B cell (primary cell): ENCODE results near the gene HOXB6. TPM values are rescaled to one million over a fixed set of nuclear protein-coding genes. Genes with fewer than 3 reads are reported as not detected.

Experiments
- ATAC-seq: fragments of 200-7000 bp; cut with Tn5 transposase; one replicate; pipeline ENCODE4 v1.10.0; 2021; ENCODE audit warnings: low read depth, mild to moderate bottlenecking, moderate number of reproducible peaks, moderate library complexity
- CTCF ChIA-PET: fragments of 350-600 bp; sonication (Branson Sonifier 250); formaldehyde crosslinking; loops from one replicate; lab custom pipeline; 2021; ENCODE audit warnings: antibody characterized with exemption, inconsistent platforms; lab: Charles Lee
- POLR2A ChIA-PET: fragments of 350-600 bp; sonication (Branson Sonifier 250); formaldehyde crosslinking; loops from one replicate; lab custom pipeline; 2021; ENCODE audit warnings: antibody characterized with exemption; lab: Charles Lee
- DNase-seq: peaks from one replicate; pipeline ENCODE4 v3.0.0; 2013
- H2AFZ ChIP-seq: 2 replicates; pipeline ENCODE4 v1.6.1; 2012; ENCODE audit warnings: mild to moderate bottlenecking, low read depth, low read length; ENCODE audit not compliant: insufficient read depth, poor library complexity, severe bottlenecking
- H3K27ac ChIP-seq, 2 donors: 1 replicate in 1 of 2; 2 replicates in 1 of 2; pipeline ENCODE4 v1.5.1; 2012 to 2013; ENCODE audit warnings: low read length in 2 of 2, mild to moderate bottlenecking in 2 of 2, moderate library complexity in 1 of 2
- H3K27me3 ChIP-seq, 4 experiments: fragments of 200-600 bp in 1 of 4; sonication (generic) in 1 of 4; replicated peaks in 1 of 4; 1 replicate in 2 of 4; 2 replicates in 2 of 4; pipeline versions ENCODE4 v1.6.1 to v1.7.0; 2013 to 2016; ENCODE audit warnings: low read length in 3 of 4, mild to moderate bottlenecking in 2 of 4, mixed read lengths in 1 of 4, moderate library complexity in 1 of 4; ENCODE audit not compliant: insufficient read depth in 4 of 4, control insufficient read depth in 3 of 4; ENCODE audit errors: control extremely low read depth in 1 of 4
- H3K36me3 ChIP-seq, 2 experiments: replicated peaks in 1 of 2; 1 replicate in 1 of 2; 2 replicates in 1 of 2; pipeline versions ENCODE4 v1.6.1 to v1.7.1; 2013; ENCODE audit warnings: low read length in 1 of 2; ENCODE audit not compliant: insufficient read depth in 2 of 2, control insufficient read depth in 1 of 2; ENCODE audit errors: control extremely low read depth in 1 of 2, extremely low read depth in 1 of 2
- H3K4me1 ChIP-seq, 2 donors: fragments of 200-600 bp in 1 of 2; sonication (generic) in 1 of 2; 1 replicate in 1 of 2; 2 replicates in 1 of 2; pipeline versions ENCODE4 v1.5.1 to v1.6.1; 2013 to 2017; ENCODE audit warnings: low read length in 2 of 2; ENCODE audit not compliant: control insufficient read depth in 2 of 2, insufficient read depth in 2 of 2
- H3K4me2 ChIP-seq: replicated peaks from 2 replicates; pipeline ENCODE3; 2012; ENCODE audit warnings: mild to moderate bottlenecking, low read depth, low read length; ENCODE audit not compliant: poor library complexity, severe bottlenecking
- H3K4me3 ChIP-seq, 5 experiments: fragments of 200-600 bp in 1 of 5; sonication (generic) in 1 of 5; 1 replicate in 3 of 5; 2 replicates in 2 of 5; pipeline versions ENCODE4 v1.5.1 to v1.7.0; 2011 to 2016; ENCODE audit warnings: low read length in 4 of 5, mild to moderate bottlenecking in 4 of 5, low read depth in 2 of 5, control low read depth in 1 of 5, moderate library complexity in 1 of 5; ENCODE audit not compliant: insufficient read depth in 1 of 5; ENCODE audit errors: control extremely low read depth in 1 of 5, extremely low read depth in 1 of 5
- H3K79me2 ChIP-seq: fragments of 200-600 bp; sonication (generic); one replicate; pipeline ENCODE4 v1.6.0; 2016; ENCODE audit warnings: low read length; ENCODE audit not compliant: control insufficient read depth, insufficient read depth
- H3K9ac ChIP-seq: fragments of 200-600 bp; sonication (generic); 2 replicates; pipeline ENCODE4 v1.6.1; 2017; ENCODE audit warnings: mild to moderate bottlenecking, low read length, moderate library complexity
- H3K9me3 ChIP-seq, 3 donors: one replicate each; pipeline versions ENCODE4 v1.6.1 to v1.7.1; 2013; ENCODE audit warnings: low read length in 2 of 3; ENCODE audit not compliant: control insufficient read depth in 2 of 3, insufficient read depth in 1 of 3; ENCODE audit errors: control extremely low read depth in 1 of 3
- H4K20me1 ChIP-seq: 2 replicates; pipeline ENCODE4 v1.6.0; 2012; ENCODE audit warnings: mild to moderate bottlenecking, low read length; ENCODE audit not compliant: insufficient read depth, control insufficient read depth, poor library complexity, severe bottlenecking
- H3K27ac Mint-ChIP-seq: one replicate; pipeline ENCODE4 v1.8.0; 2021; ENCODE audit warnings: mixed read lengths
- H3K27me3 Mint-ChIP-seq: one replicate; pipeline ENCODE4 v1.8.0; 2021; ENCODE audit warnings: mixed read lengths
- H3K4me1 Mint-ChIP-seq: one replicate; pipeline ENCODE4 v1.8.0; 2021; ENCODE audit warnings: mixed read lengths
- H3K4me3 Mint-ChIP-seq: one replicate; pipeline ENCODE4 v1.8.0; 2021; ENCODE audit warnings: mixed read lengths
- H3K9me3 Mint-ChIP-seq: one replicate; pipeline ENCODE4 v1.8.0; 2022; ENCODE audit warnings: mixed read lengths; ENCODE audit not compliant: insufficient read depth
- EZH2 ChIP-seq: IDR thresholded peaks from 2 replicates; pipeline ENCODE4 v1.6.1; 2012; ENCODE audit warnings: borderline replicate concordance, low read depth, mild to moderate bottlenecking, moderate library complexity, low read length; ENCODE audit not compliant: insufficient read depth, poor library complexity, severe bottlenecking
- WGBS: methylation state at CpG from one replicate; pipeline ENCODE4 v1.1.5; 2013; ENCODE audit warnings: missing lambda C conversion rate; ENCODE audit not compliant: insufficient coverage; 5-methylcytosine and 5-hydroxymethylcytosine counted together
- intact Hi-C: fragments of 100-400 bp; cut with micrococcal nuclease; formaldehyde crosslinking; loops from one replicate; pipeline ENCODE4 v1.10.0; 2022
- polyA plus RNA-seq: library from polyadenylated mRNA; depleted of rRNA; stranded (reverse); fragments of >200 nt; gene quantifications from 2 replicates; pipeline ENCODE4 v1.2.3, GENCODE V29; 2012
- total RNA-seq, 2 donors: library from RNA; stranded (reverse); fragments of 120-200 nt in 1 of 2; gene quantifications; 1 replicate in 1 of 2; 2 replicates in 1 of 2; pipeline versions ENCODE4 v1.2.3 to v1.2.4, GENCODE V29; 2013 to 2022
- TF ChIP-seq, protein P1 (sequence below): fragments of 200-600 bp; IDR thresholded peaks from one replicate; pipeline ENCODE4 v1.8.0; 2022; ENCODE audit warnings: antibody characterized with exemption, mild to moderate bottlenecking

The HOXB6 gene
- total and polyA plus RNA-seq, 2 donors (not counting 1 experiment from before 2014, with no cell fraction given): 0.10 TPM; not detected in 1

DNA sequence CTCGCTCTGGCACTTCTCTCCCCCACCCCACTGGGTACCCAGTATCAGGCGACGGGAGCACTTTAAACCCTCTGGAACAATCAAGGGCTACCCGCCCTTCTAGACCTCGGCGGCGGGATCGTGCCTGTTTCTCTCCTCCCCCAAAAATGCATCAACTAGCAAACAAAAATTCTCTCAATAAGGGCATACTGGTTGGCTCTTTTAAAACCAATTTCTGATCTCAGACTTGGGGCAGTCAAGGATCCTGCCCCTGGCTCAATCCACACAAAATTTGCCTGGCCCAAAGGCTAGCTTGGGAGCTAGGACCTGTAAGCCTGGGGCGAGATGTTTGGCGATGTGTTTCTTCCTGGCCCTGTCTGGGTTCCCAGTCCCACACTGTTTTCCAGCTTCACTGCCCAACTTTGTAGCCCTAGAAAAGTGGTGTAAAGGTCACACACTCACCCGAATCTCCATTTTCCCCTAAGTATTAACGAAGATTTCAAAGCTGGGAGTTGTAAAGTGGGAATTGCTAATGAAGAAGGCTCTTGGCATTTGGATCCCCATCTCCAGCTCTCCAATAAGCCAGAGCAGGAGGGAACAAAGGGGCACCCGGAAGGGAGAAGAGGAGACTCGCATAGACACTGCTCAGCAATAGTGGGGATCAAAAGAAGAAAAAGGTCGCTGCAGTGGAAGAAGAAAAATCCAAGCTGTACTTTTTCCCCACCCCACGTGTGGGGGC lies 45.5 kb downstream of the HOXB6 start:
- 96% methylated on average over 11 of the region's 16 CpGs for WGBS
- intact Hi-C loops: no loop called here
- Histone ChIP-seq H3K79me2 (no peaks in the 10 kb centered on the region), H3K36me3 (no peaks in the 10 kb centered on the region), H3K4me3 (no peak overlapping the region), H3K4me1 (peaks cover 0 to 4% of the 10 kb centered on the region in 2 donors), H3K4me2 (no peak overlapping the region), H4K20me1 (no peaks in the 10 kb centered on the region), H3K9ac (no peak overlapping the region), H3K9me3 (peaks cover 0 to 5% (median 0%) of the 10 kb centered on the region in 3 donors), H2AFZ (no peak overlapping the region), H3K27me3 (peaks cover 0 to 41% (median 12%) of the 10 kb centered on the region in 4 experiments), H3K27ac (no peak overlapping the region)
- Mint-ChIP-seq H3K4me3 (no peak overlapping the region), H3K9me3 (no peaks in the 10 kb centered on the region), H3K4me1 (peaks cover 4% of the 10 kb centered on the region), H3K27ac (no peak overlapping the region), H3K27me3 (peaks cover 33% of the 10 kb centered on the region)
- ATAC-seq: no peak
- ChIA-PET CTCF (no interaction called here), POLR2A (no interaction called here)
- DNase-seq: no peak
- TF ChIP-seq EZH2: no peak
- TF ChIP-seq, protein P1, sequence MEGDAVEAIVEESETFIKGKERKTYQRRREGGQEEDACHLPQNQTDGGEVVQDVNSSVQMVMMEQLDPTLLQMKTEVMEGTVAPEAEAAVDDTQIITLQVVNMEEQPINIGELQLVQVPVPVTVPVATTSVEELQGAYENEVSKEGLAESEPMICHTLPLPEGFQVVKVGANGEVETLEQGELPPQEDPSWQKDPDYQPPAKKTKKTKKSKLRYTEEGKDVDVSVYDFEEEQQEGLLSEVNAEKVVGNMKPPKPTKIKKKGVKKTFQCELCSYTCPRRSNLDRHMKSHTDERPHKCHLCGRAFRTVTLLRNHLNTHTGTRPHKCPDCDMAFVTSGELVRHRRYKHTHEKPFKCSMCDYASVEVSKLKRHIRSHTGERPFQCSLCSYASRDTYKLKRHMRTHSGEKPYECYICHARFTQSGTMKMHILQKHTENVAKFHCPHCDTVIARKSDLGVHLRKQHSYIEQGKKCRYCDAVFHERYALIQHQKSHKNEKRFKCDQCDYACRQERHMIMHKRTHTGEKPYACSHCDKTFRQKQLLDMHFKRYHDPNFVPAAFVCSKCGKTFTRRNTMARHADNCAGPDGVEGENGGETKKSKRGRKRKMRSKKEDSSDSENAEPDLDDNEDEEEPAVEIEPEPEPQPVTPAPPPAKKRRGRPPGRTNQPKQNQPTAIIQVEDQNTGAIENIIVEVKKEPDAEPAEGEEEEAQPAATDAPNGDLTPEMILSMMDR: no peak

DNA sequence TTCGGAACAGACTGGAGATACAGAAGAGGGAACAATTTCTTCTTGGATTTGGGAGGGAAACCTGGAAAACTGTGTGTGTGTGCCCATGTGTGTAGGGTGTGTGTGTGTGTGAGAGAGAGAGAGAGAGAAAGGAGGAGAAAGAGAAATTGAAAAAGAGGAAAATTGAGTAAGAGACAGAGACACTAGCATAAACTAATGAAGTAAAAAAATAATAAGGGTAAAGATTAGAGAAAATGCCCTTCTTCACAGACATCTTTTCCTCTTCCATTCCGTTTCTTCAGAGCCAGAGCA lies 46.0 kb downstream of the HOXB6 start:
- Histone ChIP-seq H4K20me1 (no peaks in the 10 kb centered on the region), H3K27me3 (peaks cover 0 to 42% (median 12%) of the 10 kb centered on the region in 4 experiments), H3K27ac (no peak overlapping the region), H3K79me2 (no peaks in the 10 kb centered on the region), H3K9me3 (peaks cover 0 to 5% (median 0%) of the 10 kb centered on the region in 3 donors), H3K4me2 (no peak overlapping the region), H3K9ac (no peak overlapping the region), H3K4me1 (peaks cover 0 to 4% of the 10 kb centered on the region in 2 donors), H3K4me3 (no peak overlapping the region), H2AFZ (no peak overlapping the region), H3K36me3 (no peaks in the 10 kb centered on the region)
- ATAC-seq (no peak), DNase-seq (no peak)
- H3K9me3 Mint-ChIP-seq: no peaks in the 10 kb centered on the region
- no peak overlapping the region for H3K27ac Mint-ChIP-seq
- H3K4me1 Mint-ChIP-seq: peaks cover 4% of the 10 kb centered on the region
- intact Hi-C loops: no loop called here
- no peak for TF ChIP-seq EZH2
- TF ChIP-seq, protein P1: no peak
- H3K27me3 Mint-ChIP-seq: peaks cover 33% of the 10 kb centered on the region
- no peak overlapping the region for H3K4me3 Mint-ChIP-seq
- CTCF ChIA-PET: no interaction called here
- POLR2A ChIA-PET: no interaction called here
- WGBS: 93% methylated on average over 2 of the region's 2 CpGs
